CMK (cell line): ENCODE measurements around the gene EVI2A.
"Not testable (repeated sequence)": the region's sequence is repeated elsewhere in the genome, so short reads cannot be mapped to it uniquely, and the experiment has no call there.

Experiments used
- DNase-seq: peaks from one replicate; pipeline ENCODE4 v3.0.0-alpha.2; 2010; ENCODE audit warnings: low read depth

Gene EVI2A

DNA sequence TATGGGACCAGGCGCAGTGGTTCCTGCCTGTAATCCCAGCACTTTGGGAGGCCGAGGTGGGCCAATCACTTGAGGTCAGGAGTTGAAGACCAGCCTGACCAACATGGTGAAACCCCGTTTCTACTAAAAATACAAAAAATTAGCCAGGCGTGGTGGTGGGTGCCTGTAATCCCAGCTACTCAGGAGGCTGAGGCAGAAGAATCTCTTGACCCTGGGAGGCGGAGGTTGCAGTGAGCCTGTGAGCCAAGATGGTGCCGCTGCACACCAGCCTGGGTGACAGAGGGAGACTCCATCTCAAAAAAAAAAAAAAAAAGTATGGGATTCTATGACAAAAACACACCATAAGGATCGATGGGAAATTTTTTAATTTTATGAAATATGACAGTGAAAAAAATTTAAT is 9.2 kb downstream of the EVI2A start:
- DNase-seq = not testable (repeated sequence)

DNA sequence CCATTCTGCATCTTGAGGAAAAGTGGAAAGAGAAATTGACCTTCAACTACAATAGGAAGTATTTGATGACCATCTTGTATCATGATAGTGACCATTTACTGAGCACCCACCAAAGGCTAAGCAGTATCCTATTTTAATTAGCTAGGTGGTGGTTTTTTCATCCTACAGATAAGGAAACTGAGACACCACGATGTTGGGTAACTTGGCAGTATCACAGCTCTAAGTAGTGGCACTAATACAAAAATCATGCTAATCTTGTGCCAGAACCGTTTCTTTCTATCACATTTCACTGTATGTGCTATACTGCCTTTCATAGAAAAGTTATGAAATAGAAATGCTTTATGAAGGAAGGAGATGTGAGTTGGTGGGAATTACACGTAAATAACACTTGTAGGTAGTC is 9.9 kb downstream of the EVI2A start:
- DNase-seq = no peak

DNA sequence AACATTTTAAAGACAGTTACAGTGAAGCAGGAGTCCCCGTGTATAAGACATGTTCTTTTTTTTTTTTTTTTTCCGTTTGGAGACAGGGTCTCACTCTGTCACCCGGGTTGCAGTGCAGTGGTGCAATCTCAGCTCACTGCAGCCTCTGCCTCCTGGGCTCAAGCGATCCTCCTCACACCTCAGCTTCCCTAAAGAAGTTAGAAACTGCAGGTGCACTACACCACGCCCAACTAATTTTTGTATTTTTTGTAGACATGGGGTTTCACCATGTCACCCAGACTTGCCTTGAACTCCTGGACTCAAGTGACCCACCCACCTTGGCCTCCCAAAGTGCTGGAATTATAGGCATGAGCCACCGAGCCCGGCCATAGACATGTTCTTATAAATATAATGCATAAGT is 10.5 kb downstream of the EVI2A start:
- DNase-seq = no peak

DNA sequence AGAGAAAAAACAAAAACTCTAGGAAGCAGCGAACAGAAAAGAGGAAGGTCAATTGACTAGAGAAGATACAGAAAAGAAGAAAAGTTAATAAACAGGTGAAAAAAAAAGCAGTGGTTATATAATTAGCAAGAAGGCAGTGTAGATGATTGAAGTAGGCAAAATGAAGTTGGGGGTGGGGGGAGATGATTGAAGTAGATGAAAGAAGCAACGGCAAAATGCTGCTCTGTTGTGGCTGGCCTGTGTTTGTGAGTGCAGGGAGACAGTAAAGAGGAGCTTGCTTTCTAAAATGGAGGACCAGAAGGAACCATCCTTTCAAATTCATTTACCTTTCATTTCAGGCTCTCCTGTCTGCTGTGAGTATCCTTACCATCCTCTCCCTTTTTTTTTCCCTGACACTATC is 11.2 kb downstream of the EVI2A start:
- DNase-seq = no peak

DNA sequence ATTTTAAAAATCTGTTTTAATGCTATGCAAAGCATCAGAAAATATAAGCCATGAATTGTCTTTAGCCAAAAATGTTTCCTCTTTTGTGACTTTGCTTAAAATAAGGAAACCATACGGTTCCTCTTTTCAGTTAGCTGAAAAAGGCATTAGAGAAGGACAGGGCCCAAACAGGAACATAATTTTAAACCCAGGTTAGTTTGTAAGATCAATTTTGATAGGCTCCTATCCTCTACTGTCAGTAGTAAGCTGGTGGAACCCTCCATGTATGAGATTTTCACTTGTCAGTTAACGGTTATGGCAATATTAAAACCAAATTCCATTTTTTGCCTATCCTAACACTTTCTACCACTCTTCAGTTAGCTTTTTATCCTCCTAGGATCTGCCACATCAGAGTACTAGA is 11.9 kb downstream of the EVI2A start:
- DNase-seq = no peak

DNA sequence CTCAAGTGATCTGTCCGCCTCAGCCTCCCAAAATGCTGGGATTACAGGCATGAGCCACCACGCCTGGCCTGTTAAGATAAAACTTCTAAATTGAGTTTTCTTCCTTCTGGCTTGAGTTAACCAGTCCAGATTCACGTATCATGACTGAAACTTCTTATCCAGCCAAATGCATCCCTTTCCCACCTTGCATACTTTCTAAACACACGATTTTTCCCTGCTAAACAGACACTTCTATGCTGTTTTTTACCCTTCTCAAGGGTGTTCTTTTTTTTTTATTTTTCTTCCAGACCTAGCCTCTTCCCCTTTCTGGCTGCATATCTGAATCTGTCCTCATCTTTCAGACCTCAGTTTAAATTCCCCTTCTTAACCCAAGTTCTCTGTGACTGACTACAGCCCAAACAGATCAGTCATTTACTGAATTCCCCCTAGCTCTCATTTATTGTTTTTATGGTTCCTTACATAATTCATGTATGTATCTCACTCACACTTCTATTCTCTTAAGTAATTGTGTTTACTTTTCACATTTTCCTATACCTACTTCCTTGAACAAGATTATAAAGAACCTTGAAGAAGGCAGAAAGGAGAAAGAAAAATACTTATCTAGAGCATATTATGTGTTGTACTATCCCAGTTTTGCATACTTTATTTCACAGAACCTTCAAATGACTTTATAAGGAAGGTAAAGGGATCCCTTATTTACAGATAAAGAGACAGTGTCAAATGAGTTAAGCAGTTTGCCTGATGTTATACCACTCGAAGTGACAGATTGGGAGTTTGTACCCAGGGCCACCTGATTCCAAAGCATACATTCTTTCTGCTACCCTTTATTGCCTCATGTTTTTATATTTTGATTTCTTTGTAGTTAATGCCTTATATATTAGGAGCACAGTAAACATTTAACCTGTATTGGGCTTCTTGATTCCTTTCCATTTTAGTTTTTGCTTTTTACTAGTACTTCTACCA is 12.8 kb downstream of the EVI2A start:
- no peak for DNase-seq

DNA sequence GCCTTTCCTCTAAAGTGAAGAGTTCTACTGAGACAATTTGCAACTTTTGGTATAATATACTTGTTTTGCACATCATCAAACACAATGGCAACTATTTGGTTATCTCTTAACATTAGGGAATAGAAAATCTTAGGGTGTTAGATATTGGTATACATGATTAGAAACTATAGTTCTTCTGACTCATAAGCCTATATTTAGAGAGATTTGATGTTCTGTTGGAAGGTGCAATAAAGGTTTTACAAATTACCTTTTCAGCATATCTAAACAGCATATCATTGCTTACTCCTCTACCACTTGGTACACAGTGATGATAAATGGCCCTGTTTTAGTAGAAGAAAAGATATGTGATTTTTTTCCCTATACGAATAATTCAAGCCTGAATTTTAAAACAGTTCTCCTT is 13.8 kb downstream of the EVI2A start:
- DNase-seq = no peak

DNA sequence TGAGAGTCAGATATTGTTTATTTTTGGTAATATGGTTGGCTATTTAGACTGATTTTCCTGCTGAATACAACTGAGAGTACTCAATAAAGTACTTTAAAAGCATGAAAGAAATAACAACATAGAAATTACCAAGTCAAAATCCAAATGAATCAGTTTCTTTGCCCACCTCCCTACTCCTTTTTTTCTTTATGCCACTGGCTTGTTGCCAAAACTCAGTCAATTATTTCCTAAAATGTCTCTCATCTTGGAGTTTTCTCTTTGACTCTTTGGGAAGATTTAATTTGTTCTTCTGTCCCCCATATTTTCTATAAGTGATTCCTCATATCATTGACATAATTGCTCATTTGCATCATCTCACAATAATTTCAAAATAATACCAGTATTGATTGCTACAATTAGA is 21.8 kb downstream of the EVI2A start:
- DNase-seq = no peak

DNA sequence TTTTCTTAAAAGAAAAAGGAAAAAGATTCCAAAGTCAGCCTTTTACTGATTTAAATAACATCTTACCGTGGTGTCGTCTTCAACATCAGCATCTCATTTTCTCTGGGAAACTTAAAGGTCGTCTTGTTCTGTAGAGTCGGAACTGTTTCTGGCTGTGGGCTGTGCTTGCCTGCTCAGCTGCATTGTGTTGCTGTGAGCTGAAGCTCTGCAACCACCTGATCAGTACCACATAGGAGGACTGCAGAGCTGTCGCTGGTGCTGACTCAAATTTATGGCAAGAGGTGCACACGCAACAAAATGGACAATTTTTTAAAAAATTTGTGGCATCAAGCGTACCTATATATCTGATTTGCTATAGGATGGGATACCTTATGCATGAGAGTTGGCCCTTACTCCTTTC is 24.3 kb downstream of the EVI2A start, which contains the start of gene OMG:
Gene OMG (minus strand): TSS at position 150 of the 400 bp plus-strand sequence. CDS start 908 bp downstream, outside the sequence.
- DNase-seq = no peak

DNA sequence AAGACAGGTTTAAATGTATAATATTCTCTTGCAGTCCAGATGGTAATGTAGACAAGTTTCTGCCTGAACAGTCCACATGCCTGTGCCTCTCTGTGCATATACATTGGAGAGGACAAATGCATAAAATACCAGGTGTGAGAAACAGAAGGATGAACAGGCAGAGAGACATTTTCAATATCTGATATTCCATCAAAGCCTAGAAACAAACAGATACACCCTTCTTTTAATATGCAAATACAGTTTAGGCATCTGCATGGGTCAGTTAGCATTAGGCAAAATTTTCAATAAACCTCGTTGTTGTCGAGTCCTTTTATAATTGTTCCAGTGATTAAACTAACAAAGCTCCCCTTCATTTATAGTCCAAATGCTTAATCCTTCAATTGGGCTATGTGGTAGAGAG is 25.3 kb downstream of the EVI2A start:
- no peak for DNase-seq

DNA sequence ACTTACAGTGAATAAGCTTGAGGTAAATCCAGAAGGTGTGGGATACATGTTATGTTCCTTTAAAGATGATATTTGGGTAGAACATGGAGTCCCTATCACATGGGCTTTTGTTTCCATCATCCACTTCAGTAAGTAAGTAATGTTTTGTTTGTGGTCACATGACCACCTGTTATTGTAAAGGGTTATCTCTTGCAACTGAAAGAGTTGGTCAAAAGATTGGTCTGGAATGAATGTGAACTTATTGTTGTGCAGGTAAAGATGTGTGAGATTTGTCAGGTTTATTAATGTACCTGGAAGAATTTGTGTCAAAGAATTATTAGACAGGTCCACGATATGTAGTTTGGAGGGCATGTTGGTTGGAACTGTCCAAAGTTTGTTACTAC is 25.9 kb downstream of the EVI2A start:
- DNase-seq = no peak

DNA sequence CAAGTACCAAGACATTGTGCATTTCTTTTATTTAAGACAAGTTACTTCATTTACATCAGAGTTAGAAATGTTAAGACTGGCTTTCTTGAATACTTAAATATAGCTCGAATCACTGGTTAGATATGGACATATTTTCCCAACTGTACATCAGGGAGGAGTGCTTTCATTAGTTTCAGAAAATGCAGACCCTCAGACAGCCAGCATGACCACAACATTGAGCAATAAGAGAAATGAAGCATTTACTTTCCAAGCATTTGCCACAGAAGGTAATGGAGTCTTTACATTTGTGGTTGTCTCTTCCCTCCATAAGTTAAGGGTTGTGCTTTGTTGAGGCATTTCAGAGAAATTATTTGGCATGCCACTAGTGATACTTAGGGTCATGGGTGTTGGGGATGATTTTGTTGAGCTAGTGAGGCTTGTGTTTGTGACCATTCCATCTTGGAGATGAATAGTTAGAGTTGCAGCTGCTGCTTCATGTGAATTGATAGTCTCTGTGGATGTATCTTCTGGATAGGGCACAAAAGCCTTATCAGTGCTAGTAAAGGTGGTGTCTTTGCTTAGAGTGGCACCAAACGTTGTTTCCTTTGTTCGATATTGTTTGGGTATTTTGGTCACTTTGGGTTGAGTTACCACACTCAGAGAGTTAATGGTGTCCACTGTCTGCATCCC is 26.5 kb downstream of the EVI2A start:
- no peak for DNase-seq

DNA sequence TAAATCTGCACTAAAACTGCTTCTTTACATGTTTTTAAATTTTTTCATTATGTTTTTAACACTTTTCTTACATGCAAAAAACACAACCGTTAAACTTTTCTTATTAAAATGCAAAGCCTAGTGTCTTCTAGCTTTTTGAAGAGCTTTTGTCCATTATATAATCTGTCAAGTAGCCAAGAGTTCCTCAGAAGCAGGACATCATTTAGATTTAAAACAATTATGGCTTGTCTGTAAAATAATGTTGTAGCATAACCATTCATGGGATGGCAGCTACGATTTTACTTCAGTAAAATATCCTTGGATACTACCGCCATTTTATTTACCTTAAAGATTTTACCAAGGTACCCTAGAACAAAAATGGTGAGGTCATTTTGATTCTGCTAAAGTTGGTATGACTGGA is 27.2 kb downstream of the EVI2A start:
- DNase-seq = no peak

DNA sequence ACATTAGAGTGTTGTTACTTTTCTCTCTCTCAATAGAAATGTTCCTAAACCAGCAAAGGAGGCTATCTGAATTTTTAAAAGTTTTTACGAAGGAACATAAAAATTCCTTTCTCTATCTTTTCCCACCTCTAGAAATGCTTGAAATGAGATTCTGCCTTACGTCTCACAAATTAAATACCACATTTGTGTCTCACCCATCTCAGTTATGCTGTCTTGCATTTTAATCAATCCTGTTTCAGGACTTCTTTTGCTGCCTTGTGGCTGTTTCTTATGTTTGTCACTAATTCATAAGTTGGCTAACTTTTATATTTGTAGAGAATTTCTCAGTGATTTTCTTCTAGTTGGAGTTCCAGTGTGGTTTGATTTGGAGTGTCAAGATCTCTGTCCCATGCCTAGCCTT is 27.8 kb downstream of the EVI2A start:
- DNase-seq = no peak

DNA sequence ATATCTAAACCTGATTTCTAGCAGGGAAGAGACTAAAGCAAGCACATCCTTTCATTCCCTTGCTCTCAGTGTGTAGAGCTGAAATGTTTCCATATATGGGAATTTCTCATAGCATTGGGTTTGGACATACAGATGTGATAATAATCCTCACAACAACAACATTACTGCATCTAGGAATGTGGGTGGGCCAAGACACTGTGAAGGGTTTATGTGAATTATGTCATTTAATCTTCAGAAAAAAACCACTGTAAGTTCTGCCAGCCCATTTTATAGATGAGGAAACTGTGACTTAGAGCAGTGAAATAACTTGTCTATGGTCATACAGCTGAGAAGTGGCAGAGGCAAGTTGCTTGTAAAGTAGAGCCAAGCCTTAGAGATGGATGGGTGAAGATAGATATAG is 29.6 kb downstream of the EVI2A start:
- no peak for DNase-seq

DNA sequence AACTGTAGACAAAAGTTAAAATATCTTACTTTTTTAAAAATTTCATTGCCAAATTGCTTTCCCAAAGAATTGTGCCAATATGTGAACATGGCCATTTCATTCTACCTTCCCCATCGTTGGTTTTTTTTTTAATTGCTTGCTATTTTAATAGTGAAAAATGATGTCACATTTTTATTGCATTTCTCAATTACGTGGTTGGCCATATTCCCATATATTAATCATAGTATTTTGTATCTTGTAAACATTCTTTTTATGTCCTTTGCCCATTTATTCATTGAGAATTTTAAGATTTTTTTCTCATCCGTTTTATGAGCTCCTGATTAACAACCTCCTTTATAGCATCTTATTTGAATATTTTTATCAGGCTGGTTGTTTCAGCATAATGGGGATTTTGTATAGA is 31.6 kb downstream of the EVI2A start:
- DNase-seq = no peak

DNA sequence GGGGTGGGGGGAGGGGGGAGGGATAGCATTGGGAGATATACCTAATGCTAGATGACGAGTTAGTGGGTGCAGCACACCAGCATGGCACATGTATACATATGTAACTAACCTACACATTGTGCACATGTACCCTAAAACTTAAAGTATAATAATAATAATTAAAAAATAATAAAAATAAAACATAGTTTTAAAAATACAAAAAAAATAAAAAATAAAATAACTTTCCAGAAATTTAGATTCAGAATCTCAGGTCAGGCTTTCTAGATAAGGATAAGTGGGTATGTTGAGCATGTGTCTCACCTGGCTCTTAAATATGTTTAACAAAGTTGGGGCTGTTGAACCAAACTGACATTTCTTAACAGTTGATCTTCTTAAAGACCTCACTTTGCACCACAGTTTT is 33.5 kb downstream of the EVI2A start:
- DNase-seq = not testable (repeated sequence)

DNA sequence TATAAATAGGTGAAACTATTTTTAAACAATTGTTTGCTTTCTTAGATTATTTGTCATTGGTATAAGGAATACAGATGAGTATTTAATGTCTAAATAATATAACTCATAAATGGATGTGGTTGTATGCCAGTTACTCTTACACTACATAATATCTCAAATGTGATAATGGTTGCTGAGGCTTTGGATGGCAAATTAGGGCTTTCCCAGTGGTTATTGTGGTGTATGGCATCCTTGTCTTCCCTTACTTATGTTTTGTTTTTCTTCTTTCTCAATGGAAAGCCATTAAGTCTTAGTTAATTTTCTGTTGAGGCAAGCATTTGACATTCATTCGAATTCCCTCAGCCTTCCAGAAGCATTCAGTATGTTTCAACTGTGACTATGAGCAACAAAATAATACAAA is 34.8 kb downstream of the EVI2A start:
- no peak for DNase-seq

DNA sequence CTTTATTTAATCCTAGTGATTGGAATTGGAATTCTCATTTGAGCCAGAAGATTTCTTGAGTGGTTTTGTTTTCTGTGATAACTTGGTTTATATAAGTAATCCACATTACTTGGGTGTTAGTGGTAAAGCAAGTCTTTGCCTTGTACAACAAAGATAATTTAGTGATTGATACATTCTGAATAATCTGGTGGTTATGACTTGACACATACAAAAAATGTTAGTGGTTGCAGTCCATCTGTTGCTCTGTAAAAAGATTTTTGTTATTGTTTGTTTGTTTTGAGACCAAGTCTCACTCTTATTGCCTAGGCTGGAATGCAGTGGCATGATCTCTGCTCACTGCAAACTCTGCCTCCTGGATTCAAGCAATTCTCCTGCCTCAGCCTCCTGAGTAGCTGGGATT is 37.6 kb downstream of the EVI2A start:
- no peak for DNase-seq

DNA sequence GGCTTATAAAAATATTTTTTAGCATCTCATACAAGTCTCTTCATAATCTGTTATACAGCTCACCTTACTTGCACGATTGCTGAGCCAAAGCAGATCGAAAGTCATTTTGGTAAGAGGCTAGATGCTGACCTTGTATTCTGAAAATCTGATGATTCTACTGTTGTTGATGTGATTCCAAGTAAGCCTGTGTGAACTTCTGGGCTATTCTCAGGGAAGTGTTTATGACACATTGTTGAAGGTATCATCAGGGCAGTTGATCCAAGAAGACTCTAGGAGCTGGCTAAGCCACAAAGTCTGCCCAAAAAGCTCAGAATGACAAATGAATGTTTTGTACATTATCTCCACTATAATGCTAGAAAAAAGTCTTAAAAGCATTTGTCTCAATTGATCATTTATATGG is 40.4 kb downstream of the EVI2A start:
- no peak for DNase-seq

DNA sequence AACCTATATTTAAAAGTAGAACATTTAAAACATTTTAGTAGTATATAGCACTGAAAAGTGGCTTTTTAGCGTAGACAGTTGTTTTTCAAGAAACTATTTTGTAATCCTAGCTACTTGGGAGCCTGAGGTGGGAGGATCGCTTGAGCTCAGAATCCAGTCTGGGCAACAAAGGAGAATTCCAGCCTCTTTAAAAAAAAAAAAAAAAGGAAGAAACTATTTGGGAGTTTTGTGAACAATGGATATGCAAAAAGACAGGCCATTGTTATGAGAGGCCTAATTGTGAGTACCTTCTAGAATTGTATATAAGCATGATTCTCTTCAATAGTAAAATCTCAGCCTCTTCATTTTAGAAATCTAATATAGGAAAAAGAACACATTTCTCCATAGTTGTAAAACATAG is 42.0 kb downstream of the EVI2A start:
- DNase-seq = no peak

DNA sequence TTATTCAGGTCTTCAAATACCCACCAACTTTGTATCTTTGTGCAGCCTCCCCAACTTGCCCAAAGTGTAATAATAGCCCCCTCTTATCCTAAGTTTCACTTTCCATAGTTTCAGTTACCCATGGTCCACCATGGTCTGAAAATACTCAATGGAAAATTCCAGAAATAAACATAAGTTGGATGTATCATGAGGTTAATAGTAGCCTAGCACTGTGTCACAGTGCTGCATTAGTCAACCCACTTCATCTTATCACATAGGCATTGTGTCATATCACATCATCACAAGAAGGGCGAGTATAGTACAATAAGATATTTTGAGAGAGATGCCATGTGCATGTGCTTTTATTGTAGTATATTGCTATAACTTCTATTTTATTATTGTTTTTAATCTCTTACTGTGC is 46.3 kb downstream of the EVI2A start:
- no peak for DNase-seq

DNA sequence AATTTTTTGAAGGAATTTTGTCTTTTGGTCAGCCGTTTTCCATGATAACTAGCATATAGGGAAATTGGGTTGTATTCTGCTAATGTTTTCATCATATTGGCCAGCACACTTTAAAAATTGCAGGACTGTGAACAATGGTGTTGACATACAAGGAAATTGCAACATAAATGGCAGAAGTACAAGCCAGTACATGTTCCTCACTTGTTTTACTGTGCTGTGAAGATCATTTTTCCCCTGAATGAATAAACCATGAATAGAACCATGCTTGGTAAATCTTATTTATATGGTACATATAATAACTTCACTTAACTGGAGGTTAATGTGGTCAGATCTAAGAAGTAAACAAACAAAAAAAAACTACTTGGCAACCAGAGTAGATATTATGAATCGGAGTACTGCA is 47.2 kb downstream of the EVI2A start:
- no peak for DNase-seq

DNA sequence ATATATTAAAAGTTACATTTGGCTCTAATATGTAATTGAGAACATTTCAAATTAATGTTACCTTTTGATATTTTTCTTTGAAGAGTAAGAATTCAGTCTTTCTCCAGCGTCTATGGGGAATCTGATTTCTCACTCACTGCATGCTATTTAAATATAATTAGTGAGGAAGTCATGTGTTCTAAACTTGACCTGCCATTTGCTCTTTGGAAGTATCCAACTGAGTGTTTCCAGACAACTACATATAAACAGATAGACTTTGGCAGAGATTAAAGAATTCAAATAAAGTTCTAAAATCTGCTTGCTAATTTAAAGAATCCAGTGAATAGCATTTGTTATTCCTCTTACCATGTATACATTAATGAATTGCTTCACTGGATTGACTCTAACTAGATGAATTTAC is 47.9 kb downstream of the EVI2A start:
- no peak for DNase-seq
